ENCODE results near the gene GPR137.
A peak's percentile ranks its signal among the peaks of the same experiment; 100 is the strongest.

GPR137 gene

DNA sequence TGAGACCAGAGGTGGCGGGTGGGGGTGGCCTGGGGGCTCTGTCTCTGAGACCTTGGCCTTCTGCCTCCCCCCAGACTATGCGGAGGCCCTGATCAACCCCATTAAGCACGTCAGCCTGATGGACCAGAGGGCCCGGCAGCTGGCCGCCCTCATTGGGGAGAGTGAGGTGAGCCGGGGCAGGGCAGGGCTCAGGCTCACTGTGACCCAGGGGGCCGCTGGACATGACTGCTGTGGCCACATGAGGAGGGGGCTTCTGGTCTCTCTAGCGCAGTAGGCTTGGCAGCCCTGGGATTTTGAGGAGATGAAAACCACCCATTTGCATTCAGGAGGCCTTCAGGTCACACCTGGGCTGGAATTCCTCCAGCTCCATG, 21.7 kb upstream of the GPR137 start:
- no peak for DNase-seq (ENCODE audit: low read depth)

DNA sequence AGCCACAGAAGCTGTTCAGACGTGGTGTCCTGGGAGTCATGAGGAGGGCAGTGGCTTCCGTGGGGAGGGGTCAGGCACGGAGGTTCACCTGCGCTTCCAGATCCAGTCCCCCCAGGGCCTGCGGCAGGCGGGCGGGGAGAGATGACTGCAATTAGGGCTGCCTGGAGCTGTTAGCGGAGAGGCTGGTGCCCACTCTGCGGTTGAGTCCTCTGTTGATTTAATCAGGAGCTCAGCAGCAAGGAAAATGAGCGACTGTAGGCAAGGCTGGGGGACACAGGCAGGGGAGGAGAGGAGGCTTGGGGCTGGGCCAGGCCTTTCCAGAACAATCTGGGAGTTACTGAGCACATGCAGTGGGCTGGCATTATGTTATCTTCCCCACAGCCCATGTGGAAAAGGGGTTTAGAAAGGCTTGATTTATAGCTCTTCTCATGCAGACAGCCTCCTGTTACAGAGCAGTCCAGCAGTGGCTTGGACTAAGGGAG, 21.2 kb upstream of the GPR137 start:
- no peak for DNase-seq (ENCODE audit: low read depth)

DNA sequence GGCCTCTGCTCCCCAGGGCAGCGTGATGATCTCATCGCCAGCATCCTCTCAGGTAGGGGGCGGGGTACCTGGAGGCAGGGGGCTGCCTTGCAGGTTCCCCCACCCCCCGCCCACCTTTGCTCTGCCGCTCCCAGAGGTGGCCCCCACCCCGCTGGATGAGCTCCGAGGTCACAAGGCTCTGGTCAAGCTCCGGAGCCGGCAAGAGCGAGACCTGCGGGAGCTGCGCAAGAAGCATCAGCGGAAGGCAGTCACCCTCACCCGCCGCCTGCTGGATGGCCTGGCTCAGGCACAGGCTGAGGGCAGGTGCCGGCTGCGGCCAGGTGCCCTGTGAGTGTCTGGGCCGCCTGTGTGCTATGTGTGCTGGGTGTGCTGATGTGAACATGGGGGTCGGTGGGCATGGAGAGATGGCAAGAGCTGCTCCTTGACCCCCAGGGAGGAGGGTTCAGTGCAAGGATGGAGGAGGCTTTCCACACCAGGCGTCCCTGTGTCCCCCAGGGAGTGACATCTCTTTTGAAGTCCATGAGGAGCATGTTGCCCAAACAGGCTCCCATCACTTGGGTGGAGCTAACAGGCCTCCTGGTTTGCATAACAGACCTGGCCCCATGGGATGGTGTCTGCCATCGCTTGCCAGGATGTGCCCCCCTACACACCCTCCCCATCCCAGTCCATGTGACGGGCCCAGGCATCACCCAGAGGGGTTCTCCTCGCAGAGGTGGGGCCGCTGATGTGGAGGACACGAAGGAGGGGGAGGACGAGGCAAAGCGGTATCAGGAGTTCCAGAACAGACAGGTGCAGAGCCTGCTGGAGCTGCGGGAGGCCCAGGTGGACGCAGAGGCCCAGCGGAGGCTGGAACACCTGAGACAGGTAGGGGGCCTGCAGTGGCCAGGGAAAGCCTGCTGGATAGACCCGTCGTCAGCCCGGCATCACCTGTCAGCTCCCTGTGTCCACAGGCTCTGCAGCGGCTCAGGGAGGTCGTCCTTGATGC, 20.2 kb upstream of the GPR137 start:
- no peak for DNase-seq (ENCODE audit: low read depth)

DNA sequence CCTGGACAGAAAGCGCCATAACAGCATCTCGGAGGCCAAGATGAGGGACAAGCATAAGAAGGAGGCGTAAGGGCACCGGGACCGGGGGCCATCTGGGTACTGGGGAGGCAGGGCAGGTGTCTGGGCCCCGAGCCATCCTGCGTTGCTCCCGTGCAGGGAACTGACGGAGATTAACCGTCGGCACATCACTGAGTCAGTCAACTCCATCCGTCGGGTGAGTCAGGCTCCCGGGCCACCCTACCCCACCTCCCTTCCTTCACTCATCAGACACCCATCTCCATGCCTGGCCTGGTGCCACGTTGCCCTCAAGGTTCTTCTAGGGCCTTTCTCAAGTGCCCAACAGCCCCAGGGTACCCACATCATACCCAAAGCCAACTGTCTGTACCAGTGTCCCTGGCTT, 19.3 kb upstream of the GPR137 start:
- DNase-seq (ENCODE audit: low read depth), result peak; percentile 42

DNA sequence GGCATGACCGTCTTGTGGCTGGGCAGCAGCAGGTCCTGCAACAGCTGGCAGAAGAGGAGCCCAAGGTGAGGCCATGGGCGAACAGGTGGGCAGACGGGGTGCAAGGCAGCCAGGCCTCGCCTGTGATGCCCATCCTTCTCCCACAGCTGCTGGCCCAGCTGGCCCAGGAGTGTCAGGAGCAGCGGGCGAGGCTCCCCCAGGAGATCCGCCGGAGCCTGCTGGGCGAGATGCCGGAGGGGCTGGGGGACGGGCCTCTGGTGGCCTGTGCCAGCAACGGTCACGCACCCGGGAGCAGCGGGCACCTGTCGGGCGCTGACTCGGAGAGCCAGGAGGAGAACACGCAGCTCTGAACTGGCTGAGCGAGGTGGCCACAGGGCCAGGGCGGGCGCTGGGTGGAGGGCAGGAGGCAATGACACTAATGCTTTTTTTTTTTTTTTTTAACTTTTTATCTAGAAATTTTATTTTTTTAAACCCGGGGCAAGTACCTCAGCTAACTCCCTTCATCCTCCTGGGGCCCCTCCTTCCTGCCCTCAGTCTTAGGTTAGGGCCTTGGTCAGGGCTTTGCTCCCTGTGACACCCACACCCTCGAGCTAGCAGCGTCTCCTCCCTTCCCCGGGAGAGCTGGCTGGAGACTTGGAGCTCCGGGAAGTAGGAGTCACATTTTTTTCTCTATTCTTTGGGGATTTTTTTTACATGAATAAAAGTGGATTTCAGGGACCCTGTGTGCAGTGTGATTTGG, 18.3 kb upstream of the GPR137 start:
- DNase-seq (ENCODE audit: low read depth), result no peak

DNA sequence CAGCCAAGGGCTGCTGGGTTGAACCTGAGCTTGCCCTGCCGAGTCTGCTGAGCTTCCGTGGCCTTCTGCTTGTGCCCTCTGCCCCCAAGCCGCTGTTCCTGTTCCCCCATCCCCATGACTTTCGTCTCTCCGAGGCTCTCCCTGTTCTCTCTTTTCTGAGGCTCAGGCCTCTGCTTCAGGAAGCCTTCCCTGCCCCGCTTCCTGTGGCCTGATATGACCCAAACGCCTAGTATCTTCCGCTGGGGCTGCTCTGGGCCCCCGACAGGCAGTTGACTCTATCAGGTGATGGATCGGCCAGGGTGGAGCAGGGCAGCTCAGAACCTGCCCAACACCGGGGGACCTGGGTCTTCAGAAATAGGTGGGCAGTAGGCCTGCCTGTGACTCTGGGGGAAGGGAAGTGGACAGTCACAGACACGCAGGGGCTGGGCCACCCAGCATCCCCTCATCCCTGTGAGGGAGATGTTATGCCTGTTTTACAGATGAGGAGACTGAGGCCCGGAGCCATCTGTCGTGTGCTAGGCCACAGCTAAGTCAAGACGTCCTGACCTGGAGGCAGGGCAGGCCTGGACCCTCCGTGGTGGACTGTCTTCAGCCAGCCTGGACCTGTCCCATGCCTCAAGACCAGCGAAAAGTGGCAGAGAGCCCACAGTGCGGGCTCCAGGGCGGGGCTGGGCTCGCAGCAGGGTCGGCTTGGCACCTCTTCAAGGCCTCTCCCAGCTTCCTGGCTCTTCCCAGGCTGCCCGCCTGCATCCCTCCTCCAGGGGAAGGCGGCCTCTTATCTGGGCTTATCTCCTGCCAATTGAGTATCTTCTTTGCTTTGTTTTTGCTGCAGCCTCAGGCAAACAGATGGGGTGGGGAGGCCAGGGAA, 17.4 kb upstream of the GPR137 start:
- peak; percentile 85 for DNase-seq (ENCODE audit: low read depth)

DNA sequence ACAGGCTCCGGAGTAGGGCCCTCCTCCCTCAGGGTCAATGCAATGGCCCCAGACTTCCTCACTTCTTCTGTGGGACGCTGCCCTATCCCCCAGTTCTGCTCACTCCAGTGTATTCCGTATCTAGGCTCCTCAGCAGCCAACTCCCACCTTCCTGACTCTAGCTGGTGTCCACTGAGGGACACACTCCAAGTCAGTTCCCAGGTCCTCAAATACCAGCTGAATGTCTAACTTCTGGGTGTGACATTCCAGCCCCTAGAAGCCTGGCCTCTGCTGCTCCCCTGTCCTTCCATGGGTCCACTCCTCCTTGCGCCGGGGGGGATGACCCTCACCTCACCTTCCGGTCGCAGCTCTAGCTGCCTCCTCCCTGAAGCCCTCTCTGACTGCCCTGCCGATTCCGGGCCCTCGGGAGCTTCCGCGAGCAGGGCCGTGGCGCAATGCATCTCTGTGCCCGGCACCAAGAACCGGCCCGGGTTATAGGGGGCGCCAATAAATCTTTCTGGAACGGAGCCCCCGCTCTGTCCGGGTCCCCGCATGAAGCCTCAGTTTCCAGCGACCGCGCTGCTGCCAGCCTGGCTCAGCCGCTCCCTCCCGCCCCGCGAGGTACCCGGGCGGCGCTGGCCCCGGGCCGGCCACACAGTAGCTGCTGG, 16.6 kb upstream of the GPR137 start:
- DNase-seq (ENCODE audit: low read depth), result peak; percentile 75

DNA sequence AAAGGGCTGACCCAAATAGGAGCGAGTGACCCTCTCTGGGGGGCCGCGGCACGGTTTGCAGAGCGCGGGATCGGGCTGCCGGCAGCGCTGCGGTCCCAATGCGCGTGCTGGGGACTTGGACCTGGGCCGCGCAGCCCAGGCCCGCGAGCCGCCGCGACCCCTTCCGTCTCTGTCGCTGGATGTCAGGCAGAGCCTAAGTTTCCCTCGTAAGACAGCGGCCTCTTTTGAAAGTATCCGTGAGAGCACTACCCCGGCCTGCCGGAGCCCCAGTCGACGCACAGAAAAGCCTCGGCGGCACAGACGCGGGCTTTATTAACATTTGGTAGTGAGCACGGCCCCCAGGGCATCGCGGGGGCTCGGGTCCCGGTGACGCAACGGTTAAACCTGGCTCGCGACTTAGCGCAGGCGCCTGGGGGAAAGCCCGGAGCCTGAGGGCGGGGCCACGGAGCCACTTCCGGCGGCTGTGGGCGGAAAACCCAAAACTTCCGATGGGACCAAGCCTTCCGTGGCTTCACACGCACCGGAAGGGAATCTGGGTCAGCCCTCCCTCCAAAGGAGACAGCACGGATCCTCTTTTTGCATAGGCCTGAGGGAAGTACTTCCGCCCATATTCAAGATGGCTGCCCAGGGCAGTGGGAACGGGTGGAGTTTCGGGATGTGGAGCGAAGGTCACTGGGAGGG, 16.0 kb upstream of the GPR137 start:
- peak; percentile 100 for DNase-seq (ENCODE audit: low read depth)

DNA sequence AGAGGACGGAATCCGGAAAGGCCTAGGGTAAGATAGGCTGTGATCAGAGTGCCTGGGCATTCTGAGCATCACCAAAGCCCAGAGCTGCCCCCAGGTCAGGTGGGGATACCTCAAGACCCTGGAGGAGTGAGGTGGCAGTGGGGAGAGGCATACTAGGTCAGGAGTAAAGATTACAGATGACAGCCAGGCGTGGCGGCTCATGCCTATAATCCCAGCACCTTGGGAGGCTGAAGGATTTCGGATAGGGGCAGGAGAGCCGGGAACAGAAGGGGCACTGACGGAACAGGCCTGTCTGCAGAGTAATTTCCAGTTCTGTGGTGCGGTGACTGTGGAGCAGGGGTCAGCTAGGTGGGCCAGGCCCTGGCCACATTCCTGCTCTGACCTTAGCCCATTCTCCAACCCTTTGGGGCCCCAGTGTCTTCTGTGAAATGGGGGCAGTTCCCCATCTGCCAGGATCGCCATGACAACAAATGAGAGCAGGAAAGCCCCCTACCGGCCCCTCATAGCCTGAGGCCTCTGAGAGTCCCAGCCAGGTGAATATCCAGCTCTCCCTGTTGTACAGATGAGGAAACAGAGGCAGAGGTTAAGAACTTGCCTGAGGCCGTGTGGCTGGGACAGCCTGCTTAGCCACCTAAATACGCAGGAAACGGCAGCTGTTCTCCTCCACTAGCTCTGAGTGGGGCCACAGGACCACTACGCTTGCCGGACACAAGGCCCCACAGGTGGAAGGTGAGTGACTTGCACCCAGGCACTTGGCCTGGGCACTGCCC, 10.4 kb upstream of the GPR137 start:
- DNase-seq (ENCODE audit: low read depth), result no peak

DNA sequence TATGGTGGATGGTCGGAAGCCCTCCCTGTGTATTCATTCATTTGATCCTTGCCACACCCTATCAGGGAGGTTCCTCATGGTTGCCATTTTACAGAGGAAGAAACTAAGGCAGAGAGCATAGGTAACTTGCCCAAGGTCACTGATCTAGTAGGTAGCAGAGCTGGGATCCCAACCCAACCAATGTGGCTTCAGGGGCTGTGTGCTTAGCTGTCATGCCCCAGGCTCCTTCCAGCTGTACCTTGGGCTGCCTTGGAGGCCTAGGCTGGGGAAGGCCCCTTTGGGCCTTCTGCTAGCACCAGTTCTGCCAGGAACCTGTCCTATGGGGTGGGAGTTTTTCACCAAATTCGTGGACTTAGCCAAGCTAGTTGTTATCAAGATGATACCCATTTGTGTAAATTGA, 9.8 kb upstream of the GPR137 start:
- DNase-seq (ENCODE audit: low read depth), result no peak

DNA sequence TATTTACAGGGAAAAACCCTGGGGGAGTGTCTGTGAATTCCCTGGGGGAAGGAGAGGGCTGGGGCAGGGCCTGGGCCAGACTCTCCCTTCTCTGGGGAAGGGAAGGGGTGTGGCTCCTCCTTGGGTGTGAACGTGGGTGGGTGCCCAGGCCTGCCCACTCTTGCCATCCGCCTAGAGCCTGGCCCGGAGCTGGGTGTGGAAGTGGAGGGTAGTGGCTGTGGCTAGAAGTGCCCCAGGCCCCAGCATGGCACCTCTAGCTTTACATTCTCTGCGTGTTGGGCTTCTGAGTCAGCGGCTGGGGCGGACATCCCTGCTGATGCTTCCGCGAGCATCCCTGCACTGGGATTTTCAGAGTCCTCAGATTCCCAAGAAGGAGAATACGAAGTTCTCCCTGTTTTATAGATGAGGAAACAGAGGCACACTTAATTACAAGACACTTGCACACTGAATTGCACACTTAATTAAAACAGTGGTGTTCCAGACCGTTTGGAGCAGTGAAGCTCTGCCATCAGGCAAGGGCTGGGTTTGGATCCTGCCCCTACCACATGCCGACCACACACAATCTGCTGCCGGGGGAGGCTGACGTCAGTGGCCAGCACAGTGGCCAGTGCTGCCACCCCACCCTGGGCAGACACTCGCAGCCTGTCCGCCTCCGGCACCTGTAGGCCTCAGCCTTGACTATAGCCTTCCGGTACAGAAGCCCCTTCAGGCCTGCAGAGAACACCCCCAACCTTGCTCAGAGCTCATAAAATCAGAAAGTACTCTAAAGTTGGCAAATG, 8.8 kb upstream of the GPR137 start:
- peak; percentile 48 for DNase-seq (ENCODE audit: low read depth)

DNA sequence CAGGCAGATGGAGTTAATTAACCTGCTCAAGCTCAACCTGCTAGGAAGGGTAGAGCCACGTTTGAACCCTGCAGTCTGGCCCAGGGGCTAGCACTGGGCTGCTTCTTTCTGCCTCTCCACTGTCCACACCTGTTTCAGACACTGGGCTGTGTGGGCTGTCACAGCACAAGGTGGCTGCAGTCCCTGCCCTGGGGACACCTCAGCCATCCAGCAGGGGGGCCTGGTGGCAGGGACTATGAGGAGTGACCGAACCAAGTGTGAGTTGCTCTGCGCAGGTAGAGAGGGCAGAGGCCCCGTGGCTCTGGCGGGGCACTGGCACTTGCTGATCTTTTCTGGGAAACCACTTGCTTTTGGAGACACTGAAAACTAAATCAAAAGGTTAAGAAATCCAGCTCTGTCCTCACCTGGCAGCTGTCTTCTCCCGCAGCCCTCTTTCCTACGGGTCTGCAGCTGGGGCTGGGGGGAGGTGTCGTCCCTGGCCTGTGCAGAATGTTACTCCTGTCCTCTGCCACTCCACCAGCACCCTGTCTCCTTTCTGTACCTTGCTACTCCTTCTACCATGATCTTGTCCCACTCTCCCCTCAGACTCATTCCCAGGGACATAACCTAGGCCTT, 7.0 kb upstream of the GPR137 start:
- no peak for DNase-seq (ENCODE audit: low read depth)

DNA sequence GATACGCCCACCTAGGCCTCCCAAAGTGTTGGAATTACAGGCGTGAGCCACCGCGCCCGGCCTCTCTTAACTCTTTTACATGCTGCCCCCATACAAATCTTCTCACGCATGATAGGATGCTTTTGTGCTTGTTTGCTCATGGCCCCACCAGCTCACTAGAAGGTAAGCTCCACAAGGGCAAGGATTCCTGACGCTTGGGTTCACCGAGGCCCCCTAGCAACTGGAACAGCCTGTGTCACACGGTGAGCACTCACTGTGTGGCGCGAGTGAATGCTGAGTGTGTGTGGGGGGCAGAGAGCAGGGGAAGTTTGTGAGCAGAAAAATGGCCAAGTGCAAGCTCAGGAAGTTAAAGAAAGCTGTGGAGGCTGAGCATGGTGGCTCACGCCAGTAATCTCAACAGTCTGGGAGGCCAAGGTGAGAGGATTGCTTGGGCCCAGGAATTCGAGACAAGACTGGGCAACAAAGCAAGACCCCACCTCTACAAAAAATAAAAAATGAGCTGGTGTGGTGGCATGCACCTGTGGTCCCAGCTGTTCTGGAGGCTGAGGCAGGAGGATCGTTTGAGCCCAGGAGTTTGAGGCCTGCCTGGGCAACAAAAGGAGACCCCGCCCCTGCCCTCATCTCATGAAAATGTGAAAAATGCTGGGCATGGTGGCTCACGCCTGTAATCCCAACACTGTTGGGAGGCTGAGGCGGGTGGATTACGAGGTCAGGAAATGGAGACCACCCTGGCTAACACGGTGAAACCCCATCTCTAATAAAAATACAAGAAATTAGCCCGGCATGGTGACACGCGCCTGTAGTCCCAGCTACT, 3.5 kb upstream of the GPR137 start:
- no peak for DNase-seq (ENCODE audit: low read depth)

DNA sequence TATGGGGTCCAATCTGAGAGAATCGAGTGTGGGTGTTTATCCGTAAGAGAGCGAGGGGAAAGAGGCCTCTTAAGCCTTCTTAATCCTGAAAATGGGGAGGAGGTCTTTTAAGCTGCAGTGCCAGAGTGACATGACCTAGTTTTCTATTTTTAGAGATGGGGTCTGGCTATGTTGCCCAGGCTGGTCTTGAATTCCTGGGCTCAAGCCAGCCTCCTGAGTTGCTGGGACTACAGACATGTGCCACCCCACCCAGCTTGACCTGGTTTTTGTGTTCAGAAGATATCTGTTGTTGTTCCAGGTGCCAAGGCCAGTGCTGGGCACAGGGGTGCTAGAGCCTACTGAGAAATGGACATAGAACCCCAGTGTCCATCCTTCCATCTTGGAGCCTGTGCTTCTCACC, 2.6 kb upstream of the GPR137 start:
- DNase-seq (ENCODE audit: low read depth), result no peak

DNA sequence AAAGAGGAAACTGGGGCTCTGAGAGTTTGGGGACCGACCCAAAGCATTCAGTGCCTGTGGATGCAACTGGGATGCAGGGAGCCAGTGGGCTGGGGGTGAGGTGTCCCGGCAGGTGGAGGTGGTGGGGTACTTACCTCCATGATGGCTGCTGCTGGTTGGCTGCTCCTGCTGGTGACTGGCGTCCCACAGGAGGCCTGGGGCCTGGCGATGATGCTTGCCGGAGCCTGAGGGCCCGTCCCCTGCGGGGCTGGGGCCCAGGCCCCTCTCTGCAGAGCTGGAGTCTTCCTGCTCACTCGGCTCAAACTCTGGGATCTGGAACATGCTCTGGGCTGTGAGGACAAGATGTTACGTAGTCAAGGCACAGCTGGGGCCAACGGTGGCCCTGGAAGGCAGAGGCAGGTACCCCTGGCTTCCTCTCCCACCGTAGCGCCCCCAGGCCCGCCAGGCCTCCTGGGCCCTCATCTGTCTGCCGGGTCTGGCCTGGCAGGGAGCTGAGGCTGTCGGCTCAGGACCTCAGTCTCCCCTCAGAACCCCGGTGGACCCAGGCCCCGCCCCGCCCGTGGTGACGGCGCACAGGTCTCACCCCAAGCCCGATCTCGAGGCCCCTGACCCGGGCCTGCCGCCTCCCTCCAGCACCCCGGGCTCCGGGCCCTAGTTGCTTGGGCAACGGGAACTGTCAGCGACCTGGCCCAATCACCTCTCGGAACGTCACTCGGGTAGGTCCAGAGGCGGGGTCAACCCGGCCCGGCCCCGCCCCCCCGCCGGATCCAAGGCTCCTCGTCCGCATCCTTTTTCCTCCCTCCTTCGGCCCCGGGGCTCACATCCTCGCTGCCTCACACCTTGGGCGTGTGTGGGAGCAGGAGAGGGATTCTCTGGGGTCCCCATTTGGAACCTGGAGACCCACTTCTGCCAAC, 1.3 kb upstream of the GPR137 start, which contains the start of gene BAD:
BAD (minus strand) TSS at position 618 of the 914 bp plus-strand sequence; CDS start at position 321, 297 bp downstream.
- DNase-seq (ENCODE audit: low read depth), result peak; percentile 92

DNA sequence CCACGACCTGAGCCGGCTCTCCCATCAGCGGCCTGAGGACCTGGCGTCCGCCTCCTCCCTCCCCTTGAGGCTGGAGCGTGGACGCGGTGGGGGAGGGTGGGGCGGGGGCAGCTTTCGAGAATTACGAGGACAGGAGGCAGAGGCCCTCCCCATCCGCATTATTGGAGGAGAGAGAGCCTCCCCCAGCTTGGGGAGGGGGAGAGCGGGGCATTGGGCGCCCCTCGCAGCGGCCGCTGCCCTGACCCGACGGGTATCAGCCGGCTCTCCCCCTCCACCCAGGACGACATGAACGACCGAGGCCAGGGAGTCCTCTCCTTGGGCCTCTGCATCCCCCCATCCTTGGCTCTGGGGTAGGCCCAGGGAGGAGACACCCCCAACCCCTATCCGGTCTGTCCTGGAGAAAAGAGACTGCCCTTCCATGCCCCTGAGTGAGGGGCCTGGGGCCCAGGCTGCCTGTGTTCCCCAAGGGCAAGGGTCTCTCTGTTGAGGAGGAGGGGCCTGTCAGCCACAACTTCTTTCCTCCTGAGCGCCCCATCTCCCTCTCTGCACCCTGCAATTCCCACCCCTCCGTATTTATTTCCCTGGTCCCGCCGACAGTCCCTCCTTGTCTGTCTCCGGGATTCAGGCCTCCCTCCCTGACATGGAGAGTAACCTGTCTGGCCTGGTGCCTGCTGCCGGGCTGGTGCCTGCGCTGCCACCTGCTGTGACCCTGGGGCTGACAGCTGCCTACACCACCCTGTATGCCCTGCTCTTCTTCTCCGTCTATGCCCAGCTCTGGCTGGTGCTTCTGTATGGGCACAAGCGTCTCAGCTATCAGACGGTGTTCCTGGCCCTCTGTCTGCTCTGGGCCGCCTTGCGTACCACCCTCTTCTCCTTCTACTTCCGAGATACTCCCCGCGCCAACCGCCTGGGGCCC, 495 bp downstream of the GPR137 start:
- no peak for DNase-seq (ENCODE audit: low read depth)

Data from EH (cell line).